Colonic mucosa (tissue), 4 donors: ENCODE data around the gene IFI35. TPM values are rescaled to one million over a fixed set of nuclear protein-coding genes. Genes with fewer than 3 reads are reported as not detected.
A peak's percentile ranks its signal among the peaks of the same experiment; 100 is the strongest.

Experiments used
- DNase-seq: peaks from one replicate; pipeline ENCODE4 v3.0.0-alpha.2; 2020
- H3K27ac ChIP-seq: fragments of 200-600 bp; one replicate; pipeline ENCODE4 v1.8.0; 2021
- H3K27me3 ChIP-seq: fragments of 200-600 bp; one replicate; pipeline ENCODE4 v1.8.0; 2021
- H3K36me3 ChIP-seq: fragments of 200-600 bp; one replicate; pipeline ENCODE4 v1.8.0; 2021
- H3K4me1 ChIP-seq: fragments of 200-600 bp; one replicate; pipeline ENCODE4 v1.8.0; 2021; ENCODE audit warnings: mild to moderate bottlenecking
- H3K4me3 ChIP-seq: fragments of 200-600 bp; one replicate; pipeline ENCODE4 v1.8.0; 2021
- H3K9ac ChIP-seq, 2 donors: one replicate each; pipeline ENCODE4 v1.7.0; 2013; ENCODE audit warnings: control low read depth in 2 of 2, low read depth in 2 of 2, low read length in 2 of 2
- H3K9me3 ChIP-seq: fragments of 200-600 bp; one replicate; pipeline ENCODE4 v1.8.0; 2021
- intact Hi-C: fragments of 100-400 bp; cut with DNase I; formaldehyde crosslinking; loops from one replicate; pipeline ENCODE4 v1.14.1; 2022
- total RNA-seq, 2 donors: library from RNA; stranded (reverse); fragmentation: NEBNext Ultra II Directional in 1 of 2; extraction: Animal tissue kit (Norgen Biotek cat#: 25700) in 1 of 2; gene quantifications; one replicate each; pipeline ENCODE4 v1.2.1, GENCODE V29; 2021
- TF ChIP-seq, protein P1 (sequence below): fragments of 200-600 bp; IDR thresholded peaks from one replicate; pipeline ENCODE4 v1.8.0; 2022; ENCODE audit warnings: antibody characterized with exemption, mild to moderate bottlenecking
- donor health status: healthy.
- donor health status: DM: no; HTN: no; CAD: no.
- donor health status: DM: no; HTN: no; CAD: no.

The IFI35 gene
- total RNA-seq, 2 donors from 2014 or later, result 25.9 to 27.9 TPM

DNA sequence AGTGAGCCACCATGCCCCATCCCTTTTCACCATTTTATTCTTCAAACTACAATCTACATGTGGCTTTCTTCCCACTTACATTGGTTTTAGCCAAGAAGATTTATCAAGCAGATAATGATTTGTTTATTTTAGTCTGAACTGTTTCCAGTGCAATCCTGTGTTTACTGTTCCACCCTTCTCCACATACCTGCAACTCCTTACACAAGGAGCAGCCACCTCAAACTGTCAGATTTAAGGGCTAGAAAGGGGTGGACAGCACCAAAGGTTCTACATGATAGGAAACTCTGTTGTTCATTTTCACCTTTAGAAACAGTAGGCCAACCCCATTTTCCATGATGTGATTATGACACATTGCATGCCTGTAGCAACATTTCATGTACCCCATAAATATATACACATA lies 24.3 kb upstream of the IFI35 start:
- Histone ChIP-seq H3K36me3 (peaks cover 2% of the 10 kb centered on the region), H3K4me1 (peaks cover 19% of the 10 kb centered on the region), H3K27me3 (no peaks in the 10 kb centered on the region), H3K9me3 (no peaks in the 10 kb centered on the region), H3K4me3 (no peak overlapping the region), H3K9ac (peak overlapping the region in 1 of 2 donors; percentile 88), H3K27ac (no peak overlapping the region)
- TF ChIP-seq, protein P1, sequence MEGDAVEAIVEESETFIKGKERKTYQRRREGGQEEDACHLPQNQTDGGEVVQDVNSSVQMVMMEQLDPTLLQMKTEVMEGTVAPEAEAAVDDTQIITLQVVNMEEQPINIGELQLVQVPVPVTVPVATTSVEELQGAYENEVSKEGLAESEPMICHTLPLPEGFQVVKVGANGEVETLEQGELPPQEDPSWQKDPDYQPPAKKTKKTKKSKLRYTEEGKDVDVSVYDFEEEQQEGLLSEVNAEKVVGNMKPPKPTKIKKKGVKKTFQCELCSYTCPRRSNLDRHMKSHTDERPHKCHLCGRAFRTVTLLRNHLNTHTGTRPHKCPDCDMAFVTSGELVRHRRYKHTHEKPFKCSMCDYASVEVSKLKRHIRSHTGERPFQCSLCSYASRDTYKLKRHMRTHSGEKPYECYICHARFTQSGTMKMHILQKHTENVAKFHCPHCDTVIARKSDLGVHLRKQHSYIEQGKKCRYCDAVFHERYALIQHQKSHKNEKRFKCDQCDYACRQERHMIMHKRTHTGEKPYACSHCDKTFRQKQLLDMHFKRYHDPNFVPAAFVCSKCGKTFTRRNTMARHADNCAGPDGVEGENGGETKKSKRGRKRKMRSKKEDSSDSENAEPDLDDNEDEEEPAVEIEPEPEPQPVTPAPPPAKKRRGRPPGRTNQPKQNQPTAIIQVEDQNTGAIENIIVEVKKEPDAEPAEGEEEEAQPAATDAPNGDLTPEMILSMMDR, result no peak
- intact Hi-C loops, result no loop called here
- DNase-seq, result no peak

DNA sequence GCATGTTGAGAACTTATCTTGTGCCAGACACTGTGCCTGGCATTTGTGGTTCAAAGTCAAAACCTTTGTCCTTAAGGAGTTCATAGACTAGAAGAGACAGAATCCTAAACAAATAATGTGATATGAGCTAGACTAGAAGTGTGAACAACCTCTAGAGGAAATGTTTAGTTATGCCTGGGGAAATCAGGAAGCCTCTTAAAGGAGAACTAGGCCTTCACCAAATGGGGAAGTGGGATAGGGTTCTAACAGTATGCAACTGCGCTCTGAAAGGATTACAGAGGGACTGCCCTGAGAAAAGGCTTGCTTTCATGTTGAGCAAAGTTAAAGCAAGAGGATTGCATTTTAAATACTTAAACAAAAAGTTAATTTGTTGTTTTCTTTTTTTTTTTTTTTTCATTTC lies 21.4 kb upstream of the IFI35 start:
- Histone ChIP-seq H3K4me3 (no peak overlapping the region), H3K27me3 (no peaks in the 10 kb centered on the region), H3K9ac (no peak overlapping the region), H3K36me3 (peaks cover 25% of the 10 kb centered on the region), H3K9me3 (no peaks in the 10 kb centered on the region), H3K4me1 (peaks cover 9% of the 10 kb centered on the region), H3K27ac (no peak overlapping the region)
- intact Hi-C loops, result no loop called here
- no peak for DNase-seq
- TF ChIP-seq, protein P1, result no peak

DNA sequence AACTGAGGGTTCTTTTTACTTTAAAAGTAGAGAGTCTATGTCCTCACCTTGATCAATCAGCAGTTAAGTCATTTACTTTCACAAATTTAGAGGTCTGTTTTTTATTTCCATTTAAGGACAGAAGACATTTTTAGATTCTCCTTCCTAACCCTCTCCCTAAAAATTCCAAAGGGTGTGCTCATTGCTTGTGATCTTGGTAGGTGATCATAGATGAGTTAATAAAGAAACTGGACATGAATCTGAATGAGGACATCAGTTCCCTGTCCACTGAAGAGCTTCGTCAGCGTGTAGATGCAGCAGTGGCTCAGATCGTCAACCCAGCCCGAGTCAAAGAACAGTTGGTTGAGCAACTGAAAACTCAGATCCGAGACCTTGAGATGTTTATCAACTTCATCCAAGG lies 17.4 kb upstream of the IFI35 start:
- Histone ChIP-seq H3K4me3 (no peak overlapping the region), H3K9me3 (no peaks in the 10 kb centered on the region), H3K36me3 (peaks cover 40% of the 10 kb centered on the region), H3K9ac (no peak overlapping the region), H3K27me3 (no peaks in the 10 kb centered on the region), H3K4me1 (no peaks in the 10 kb centered on the region), H3K27ac (no peak overlapping the region)
- TF ChIP-seq, protein P1, result no peak
- intact Hi-C loops, result no loop called here
- no peak for DNase-seq

DNA sequence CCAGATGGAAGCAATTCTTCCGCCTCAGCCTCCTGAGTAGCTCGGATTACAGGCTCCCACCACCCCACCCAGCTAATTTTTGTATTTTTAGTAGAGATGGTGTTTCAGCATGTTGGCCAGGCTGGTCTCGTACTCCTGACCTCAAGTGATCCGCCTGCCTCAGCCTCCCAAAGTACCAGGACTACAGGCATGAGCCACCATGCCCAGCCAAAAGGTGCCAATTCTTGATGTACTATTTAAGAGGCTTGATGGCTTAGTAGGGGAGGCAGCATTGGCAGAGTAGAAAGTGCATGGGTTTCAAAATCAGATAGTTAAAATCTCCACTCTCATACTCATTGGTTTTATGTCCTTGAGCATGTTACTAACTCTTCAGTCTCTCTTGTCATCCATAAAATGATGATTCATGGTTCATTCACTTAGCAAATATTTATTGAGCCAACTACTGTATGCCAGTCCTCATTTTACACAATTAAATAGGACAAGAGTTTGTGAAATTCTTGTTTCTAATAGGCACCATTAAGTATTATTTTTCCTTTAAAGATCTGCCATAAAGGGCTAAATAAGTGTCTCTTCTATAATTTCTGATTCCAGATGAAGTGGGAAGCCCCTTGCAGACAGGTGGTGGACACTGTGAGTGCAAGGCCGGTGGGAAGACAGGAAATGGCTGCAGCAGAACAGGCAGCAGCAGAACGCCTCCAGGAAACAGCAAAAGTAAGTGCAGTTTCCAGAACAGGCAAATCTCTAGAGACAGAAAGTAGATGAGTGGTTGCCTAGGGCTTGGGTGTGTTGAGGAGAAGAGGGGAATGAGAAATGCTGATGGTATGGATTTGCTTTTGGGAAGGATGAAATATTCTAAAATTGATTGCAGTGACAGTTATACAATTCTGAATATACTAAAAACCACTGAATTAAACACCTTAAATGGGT lies 16.6 kb upstream of the IFI35 start:
- H3K9ac ChIP-seq, result no peak overlapping the region
- H3K27ac ChIP-seq, result no peak overlapping the region
- peaks cover 40% of the 10 kb centered on the region for H3K36me3 ChIP-seq
- no peaks in the 10 kb centered on the region for H3K9me3 ChIP-seq
- TF ChIP-seq, protein P1, result no peak
- no peaks in the 10 kb centered on the region for H3K4me1 ChIP-seq
- no peak overlapping the region for H3K4me3 ChIP-seq
- DNase-seq, result no peak
- H3K27me3 ChIP-seq, result no peaks in the 10 kb centered on the region
- intact Hi-C loops, result no loop called here

DNA sequence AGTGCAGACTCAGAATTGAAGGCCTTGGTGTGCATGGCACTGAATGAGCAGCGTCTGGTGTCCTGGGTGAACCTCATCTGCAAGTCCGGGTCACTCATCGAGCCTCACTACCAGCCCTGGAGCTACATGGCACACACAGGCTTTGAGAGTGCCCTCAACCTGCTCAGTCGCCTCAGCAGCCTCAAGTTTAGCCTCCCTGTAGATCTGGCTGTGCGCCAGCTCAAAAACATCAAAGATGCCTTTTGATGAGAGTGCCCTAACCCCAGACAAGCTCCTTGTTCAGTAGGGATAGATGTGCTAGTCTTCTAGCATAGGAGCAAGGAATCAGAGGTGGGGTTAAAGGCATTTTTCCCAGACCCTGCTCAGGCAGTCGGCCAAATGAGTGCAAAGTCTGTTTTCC lies 15.1 kb upstream of the IFI35 start:
- no peak overlapping the region for H3K9ac ChIP-seq
- no peak for DNase-seq
- no peak overlapping the region for H3K27ac ChIP-seq
- no peaks in the 10 kb centered on the region for H3K9me3 ChIP-seq
- peaks cover 40% of the 10 kb centered on the region for H3K36me3 ChIP-seq
- intact Hi-C loops, result no loop called here
- TF ChIP-seq, protein P1, result no peak
- H3K27me3 ChIP-seq, result no peaks in the 10 kb centered on the region
- no peak overlapping the region for H3K4me3 ChIP-seq
- no peaks in the 10 kb centered on the region for H3K4me1 ChIP-seq
